Keratinocyte (primary cell): ENCODE data around the gene SYT2. TPM values are rescaled to one million over a fixed set of nuclear protein-coding genes. Genes with fewer than 3 reads are reported as not detected.
"Not testable (repeated sequence)": the region's sequence is repeated elsewhere in the genome, so short reads cannot be mapped to it uniquely, and the experiment has no call there.

Experiments
- DNase-seq: peaks from one replicate; pipeline ENCODE4 v3.0.0-alpha.2; 2011; ENCODE audit warnings: low read depth, missing footprints, low spot score
- FAIRE-seq: peaks from 2 replicates; lab custom pipeline; 2011; peaks lifted over from hg19 to GRCh38; lab: Jason Lieb, UNC
- H2AFZ ChIP-seq: 2 replicates; pipeline ENCODE4 v1.6.0; 2012; ENCODE audit warnings: low read length, control low read depth, inconsistent platforms; ENCODE audit not compliant: control insufficient read depth
- H3K27ac ChIP-seq: 2 replicates; pipeline ENCODE4 v1.5.1; 2011; ENCODE audit warnings: low read length; ENCODE audit not compliant: control insufficient read depth, insufficient read depth
- H3K27me3 ChIP-seq: 3 replicates; pipeline ENCODE4 v1.6.0; 2011; ENCODE audit warnings: low read length; ENCODE audit not compliant: control insufficient read depth, insufficient read depth; ENCODE audit errors: extremely low read depth
- H3K36me3 ChIP-seq, 2 experiments: 2 replicates in 1 of 2; 3 replicates in 1 of 2; pipeline ENCODE4 v1.5.1; 2011; ENCODE audit warnings: low read length in 2 of 2, mild to moderate bottlenecking in 1 of 2; ENCODE audit not compliant: control insufficient read depth in 2 of 2, insufficient read depth in 2 of 2; ENCODE audit errors: extremely low read depth in 1 of 2
- H3K4me1 ChIP-seq: 3 replicates; pipeline ENCODE4 v1.5.1; 2011; ENCODE audit warnings: low read length; ENCODE audit not compliant: control insufficient read depth, insufficient read depth; ENCODE audit errors: extremely low read depth
- H3K4me2 ChIP-seq: 3 replicates; pipeline ENCODE4 v1.6.0; 2011; ENCODE audit warnings: low read depth, low read length; ENCODE audit not compliant: control insufficient read depth, insufficient read depth; ENCODE audit errors: extremely low read depth
- H3K4me3 ChIP-seq, 3 experiments: fragments of 200-600 bp in 1 of 3; sonication (generic) in 1 of 3; 2 replicates in 2 of 3; 3 replicates in 1 of 3; pipeline ENCODE4 v1.5.1; 2011 to 2016; ENCODE audit warnings: low read length in 3 of 3, mild to moderate bottlenecking in 3 of 3, control low read depth in 2 of 3, inconsistent platforms in 1 of 3, low read depth in 1 of 3, mixed read lengths in 1 of 3, mixed run types in 1 of 3, moderate library complexity in 1 of 3; ENCODE audit not compliant: control insufficient read depth in 2 of 3, insufficient read depth in 2 of 3; ENCODE audit errors: extremely low read depth in 1 of 3
- H3K79me2 ChIP-seq: 2 replicates; pipeline ENCODE4 v1.6.0; 2012; ENCODE audit warnings: low read length; ENCODE audit not compliant: control insufficient read depth, insufficient read depth
- H3K9ac ChIP-seq: 3 replicates; pipeline ENCODE4 v1.6.0; 2011; ENCODE audit warnings: low read length; ENCODE audit not compliant: control insufficient read depth, insufficient read depth; ENCODE audit errors: extremely low read depth
- H3K9me1 ChIP-seq: 3 replicates; pipeline ENCODE4 v1.6.0; 2011; ENCODE audit warnings: low read length; ENCODE audit not compliant: control insufficient read depth, insufficient read depth; ENCODE audit errors: extremely low read depth
- H3K9me3 ChIP-seq: 2 replicates; pipeline ENCODE4 v1.5.1; 2012; ENCODE audit warnings: low read depth, low read length; ENCODE audit not compliant: control insufficient read depth
- H4K20me1 ChIP-seq: 3 replicates; pipeline ENCODE4 v1.6.0; 2011; ENCODE audit warnings: low read length; ENCODE audit not compliant: control insufficient read depth, insufficient read depth; ENCODE audit errors: extremely low read depth
- CTCF ChIP-seq, 3 experiments: IDR thresholded peaks in 1 of 3; conservative IDR thresholded peaks in 1 of 3; optimal IDR thresholded peaks in 1 of 3; 2 replicates in 2 of 3; 3 replicates in 1 of 3; pipeline versions ENCODE3 to v1.5.1; 2011; ENCODE audit warnings: low read length in 3 of 3, mild to moderate bottlenecking in 3 of 3, moderate library complexity in 2 of 3, control low read depth in 1 of 3, inconsistent platforms in 1 of 3; ENCODE audit not compliant: insufficient read depth in 2 of 3; ENCODE audit errors: extremely low read depth in 1 of 3
- EZH2 ChIP-seq: IDR thresholded peaks from one replicate; pipeline ENCODE4 v1.6.1; 2012; ENCODE audit warnings: inconsistent platforms, mild to moderate bottlenecking, low read length, moderate library complexity
- dilution Hi-C: fragments of 300-500 bp; cut with MboI; formaldehyde crosslinking; loops from one replicate; pipeline ENCODE4 v1.7.0; 2020; ENCODE audit warnings: low sequenced_read_pairs; ENCODE audit not compliant: extremely low pct_ligation_motif_present
- polyA plus RNA-seq, 5 experiments: library from polyadenylated mRNA; depleted of rRNA in 3 of 5; stranded (reverse) in 3 of 5; stranded (forward) in 1 of 5; unstranded in 1 of 5; fragments of >200 nt; gene quantifications; 1 replicate in 1 of 5; 2 replicates in 3 of 5; 3 replicates in 1 of 5; pipeline versions ENCODE4 v1.2.1 to v1.2.3, GENCODE V29; 2011 to 2012; ENCODE audit warnings: missing spikeins in 2 of 5, low read depth in 1 of 5, low replicate concordance in 1 of 5

SYT2 gene
- polyA plus RNA-seq, 1 donor (not counting 4 experiments of a cell fraction or from before 2014, with no cell fraction given) = not detected

- Histone ChIP-seq H3K79me2 (no peaks in the 10 kb centered on the region), H3K4me2 (no peak overlapping the region)
- no peak for FAIRE-seq
Measured at GRCh38 chr1:202585590-202585933, 124.7 kb downstream of the SYT2 start.

GRCh38 chr1:202584707-202585589, 125.3 kb downstream of the SYT2 start:
- Histone ChIP-seq H3K4me3 (no peak overlapping the region), H3K36me3 (no peaks in the 10 kb centered on the region), H4K20me1 (no peaks in the 10 kb centered on the region), H2AFZ (no peak overlapping the region), H3K27ac (no peak overlapping the region), H3K4me2 (no peak overlapping the region), H3K79me2 (no peaks in the 10 kb centered on the region), H3K4me1 (peaks cover 39% of the 10 kb centered on the region), H3K9ac (no peak overlapping the region), H3K9me3 (no peaks in the 10 kb centered on the region), H3K9me1 (no peaks in the 10 kb centered on the region), H3K27me3 (no peaks in the 10 kb centered on the region)
- TF ChIP-seq EZH2 (no peak), CTCF (optimal IDR thresholded peaks at IDR 0.05 in 1 of 3, IDR thresholded peaks at IDR 0.05 in 1 of 3, conservative IDR thresholded peaks at IDR 0.05 in 1 of 3; ENCODE audit: extremely low read depth in 1 of 3, insufficient read depth in 2 of 3, low read length in 3 of 3) (no peak)
- dilution Hi-C loops = no loop called here
- DNase-seq (no peak), FAIRE-seq (no peak)

More at GRCh38 chr1:202585590-202585933, 124.7 kb downstream of the SYT2 start:
- no peak overlapping the region for H3K27ac ChIP-seq
- no peak for TF ChIP-seq CTCF (optimal IDR thresholded peaks at IDR 0.05 in 1 of 3, IDR thresholded peaks at IDR 0.05 in 1 of 3, conservative IDR thresholded peaks at IDR 0.05 in 1 of 3; ENCODE audit: extremely low read depth in 1 of 3, insufficient read depth in 2 of 3, low read length in 3 of 3)
- TF ChIP-seq EZH2 = no peak
- DNase-seq = no peak
- dilution Hi-C loops = no loop called here
- no peaks in the 10 kb centered on the region for H3K9me3 ChIP-seq
- H2AFZ ChIP-seq = no peak overlapping the region
- no peak overlapping the region for H3K9ac ChIP-seq
- no peaks in the 10 kb centered on the region for H3K9me1 ChIP-seq
- H4K20me1 ChIP-seq = no peaks in the 10 kb centered on the region
- peaks cover 41% of the 10 kb centered on the region for H3K4me1 ChIP-seq
- H3K27me3 ChIP-seq = no peaks in the 10 kb centered on the region
- no peaks in the 10 kb centered on the region for H3K36me3 ChIP-seq
- no peak overlapping the region for H3K4me3 ChIP-seq

- H3K4me1 ChIP-seq = peaks cover 38% of the 10 kb centered on the region
- H3K9me3 ChIP-seq, H3K4me3 ChIP-seq, H3K9ac ChIP-seq, H3K27me3 ChIP-seq, H3K4me2 ChIP-seq, H2AFZ ChIP-seq, H3K36me3 ChIP-seq, H3K9me1 ChIP-seq, H3K27ac ChIP-seq, DNase-seq, H3K79me2 ChIP-seq, H4K20me1 ChIP-seq, FAIRE-seq, dilution Hi-C loops: not testable (repeated sequence)
Measured at GRCh38 chr1:202582350-202582749, 127.9 kb downstream of the SYT2 start.
